GM18951 (cell line): Measurements from ENCODE around the gene FAM210B.

ENCODE experiments used
- POLR2A ChIP-seq: IDR thresholded peaks from 4 replicates; pipeline ENCODE4 v1.6.1; 2011; ENCODE audit warnings: mild to moderate bottlenecking; ENCODE audit not compliant: insufficient read length, insufficient read depth; ENCODE audit errors: extremely low read depth
- in situ Hi-C: fragments of 300-500 bp; cut with MboI; formaldehyde crosslinking; loops from one replicate; pipeline ENCODE4 v1.12.0; 2022; ENCODE audit warnings: low sequenced_read_pairs, mixed read lengths, inconsistent platforms; ENCODE audit not compliant: unreplicated experiment

FAM210B gene

GRCh38 chr20:56358600-56359211 lies at the start of gene FAM210B:
Gene FAM210B (plus strand): TSS chr20:56358974. CDS start chr20:56359006, 32 bp downstream.
- peak; percentile 37 for TF ChIP-seq POLR2A
- in situ Hi-C loops = no loop called here

- in situ Hi-C loops = no loop called here
- no peak for TF ChIP-seq POLR2A
Observed at GRCh38 chr20:56316051-56316450, 42.7 kb upstream of the FAM210B start.

GRCh38 chr20:56316483-56316882 lies 42.3 kb upstream of the FAM210B start:
- no peak for TF ChIP-seq POLR2A
- in situ Hi-C loops = no loop called here

GRCh38 chr20:56322681-56323080 lies 36.1 kb upstream of the FAM210B start:
- TF ChIP-seq POLR2A = no peak
- in situ Hi-C loops = no loop called here

- no peak for TF ChIP-seq POLR2A
- in situ Hi-C loops = no loop called here
Observed at GRCh38 chr20:56323206-56323605, 35.6 kb upstream of the FAM210B start.

GRCh38 chr20:56323656-56324055 lies 35.1 kb upstream of the FAM210B start:
- in situ Hi-C loops = no loop called here
- no peak for TF ChIP-seq POLR2A

GRCh38 chr20:56324806-56325205 lies 34.0 kb upstream of the FAM210B start:
- in situ Hi-C loops = loop anchor here (25.0 kb wide), 1 partner anchor 1638 kb away; no protein-coding TSS in a partner anchor
- TF ChIP-seq POLR2A = no peak

GRCh38 chr20:56328861-56329260 lies 29.9 kb upstream of the FAM210B start:
- in situ Hi-C loops = loop anchor here (25.0 kb wide), 1 partner anchor 1642 kb away; no protein-coding TSS in a partner anchor
- TF ChIP-seq POLR2A = no peak

- in situ Hi-C loops = loop anchor here (25.0 kb wide), 1 partner anchor 1649 kb away; no protein-coding TSS in a partner anchor
Observed at GRCh38 chr20:56336709-56337108, 22.1 kb upstream of the FAM210B start.

- no peak for TF ChIP-seq POLR2A
- in situ Hi-C loops = loop anchor here (25.0 kb wide), 1 partner anchor 1655 kb away; no protein-coding TSS in a partner anchor
Observed at GRCh38 chr20:56342783-56343182, 16.0 kb upstream of the FAM210B start.

GRCh38 chr20:56343861-56344381 lies 14.9 kb upstream of the FAM210B start:
- no peak for TF ChIP-seq POLR2A
- in situ Hi-C loops = loop anchor here (25.0 kb wide), 1 partner anchor 1657 kb away; no protein-coding TSS in a partner anchor

- in situ Hi-C loops = loop anchor here (25.0 kb wide), 1 partner anchor 1659 kb away; no protein-coding TSS in a partner anchor
- no peak for TF ChIP-seq POLR2A
Observed at GRCh38 chr20:56345911-56346310, 12.9 kb upstream of the FAM210B start.

GRCh38 chr20:56347628-56348304 lies 11.0 kb upstream of the FAM210B start:
- TF ChIP-seq POLR2A = no peak

More at GRCh38 chr20:56347628-56348304, 11.0 kb upstream of the FAM210B start:
- in situ Hi-C loops = loop anchor here (25.0 kb wide), 1 partner anchor 1660 kb away; no protein-coding TSS in a partner anchor
